A673 (cell line): ENCODE results near the gene RER1. TPM values are rescaled to one million over a fixed set of nuclear protein-coding genes. Genes with fewer than 3 reads are reported as not detected.

ENCODE experiments used
- BruUV-seq: library from RNA; stranded (reverse); fragments of 400-500 nt; replicated peaks from 2 replicates; lab custom pipeline; 2021; lab: Mats Ljungman, UMichigan
- CTCF ChIA-PET: fragments of 300-600 bp; sonication (Branson Sonifier 250); formaldehyde crosslinking; loops from one replicate; lab custom pipeline; 2022; ENCODE audit warnings: antibody characterized with exemption; lab: Charles Lee
- POLR2A ChIA-PET: fragments of 300-600 bp; sonication (Branson Sonifier 250); formaldehyde crosslinking; loops from one replicate; lab custom pipeline; 2022; ENCODE audit warnings: antibody characterized with exemption; ENCODE audit not compliant: low non-redundant PET; lab: Charles Lee
- DNase-seq: peaks from one replicate; pipeline ENCODE4 v3.0.0-alpha.2; 2015; ENCODE audit warnings: low spot score
- H3K27ac ChIP-seq: fragments of 200-600 bp; sonication (generic); 2 replicates; pipeline ENCODE4 v1.5.1; 2016; ENCODE audit warnings: mixed run types, low read depth, mild to moderate bottlenecking, mixed read lengths, antibody characterized with exemption, low read length; ENCODE audit not compliant: poor library complexity, severe bottlenecking
- H3K27me3 ChIP-seq: fragments of 200-600 bp; sonication (generic); replicated peaks from 2 replicates; pipeline ENCODE4 v1.6.1; 2017; ENCODE audit warnings: mixed run types, low read depth, mild to moderate bottlenecking, mixed read lengths, antibody characterized with exemption, low read length; ENCODE audit not compliant: insufficient read depth, poor library complexity
- H3K36me3 ChIP-seq: fragments of 200-600 bp; sonication (generic); 2 replicates; pipeline ENCODE4 v1.6.1; 2016; ENCODE audit warnings: mixed run types, mild to moderate bottlenecking, mixed read lengths, antibody characterized with exemption, low read length; ENCODE audit not compliant: insufficient read depth, poor library complexity, severe bottlenecking
- H3K4me1 ChIP-seq: fragments of 200-600 bp; sonication (generic); 2 replicates; pipeline ENCODE4 v1.6.1; 2017; ENCODE audit warnings: mixed run types, mild to moderate bottlenecking, mixed read lengths, antibody characterized with exemption, low read length; ENCODE audit not compliant: insufficient read depth, poor library complexity, severe bottlenecking
- H3K4me3 ChIP-seq: fragments of 200-600 bp; sonication (generic); 2 replicates; pipeline ENCODE4 v1.5.1; 2016; ENCODE audit warnings: low read depth, mixed run types, mild to moderate bottlenecking, mixed read lengths, low read length; ENCODE audit not compliant: poor library complexity, severe bottlenecking
- H3K9me3 ChIP-seq: fragments of 200-600 bp; sonication (generic); 2 replicates; pipeline ENCODE4 v1.6.1; 2016; ENCODE audit warnings: mixed run types, low read depth, mild to moderate bottlenecking, mixed read lengths, antibody characterized with exemption, low read length; ENCODE audit not compliant: poor library complexity, severe bottlenecking
- EZH2 ChIP-seq: fragments of 200-600 bp; sonication (generic); IDR thresholded peaks from 2 replicates; pipeline ENCODE4 v1.6.1; 2017; ENCODE audit warnings: borderline replicate concordance, low read depth, mild to moderate bottlenecking, mixed read lengths, antibody characterized with exemption, low read length; ENCODE audit not compliant: poor library complexity, severe bottlenecking
- intact Hi-C: fragments of 100-400 bp; cut with micrococcal nuclease; formaldehyde crosslinking; loops from one replicate; pipeline ENCODE4 v1.10.0; 2022; ENCODE audit not compliant: unreplicated experiment
- total RNA-seq: library from RNA; stranded (reverse); gene quantifications from 2 replicates; pipeline ENCODE4 v1.2.3, GENCODE V29; 2021
- TF ChIP-seq, protein P1 (sequence below): fragments of 300-800, 200-600 bp; sonication (generic); conservative IDR thresholded peaks from 2 replicates; pipeline ENCODE4 v1.5.1; 2017; ENCODE audit warnings: low read depth, mild to moderate bottlenecking, antibody characterized with exemption, low read length, moderate library complexity, mixed read lengths

Gene RER1
- total RNA-seq, 1 experiment from 2014 or later = 154 TPM

DNA sequence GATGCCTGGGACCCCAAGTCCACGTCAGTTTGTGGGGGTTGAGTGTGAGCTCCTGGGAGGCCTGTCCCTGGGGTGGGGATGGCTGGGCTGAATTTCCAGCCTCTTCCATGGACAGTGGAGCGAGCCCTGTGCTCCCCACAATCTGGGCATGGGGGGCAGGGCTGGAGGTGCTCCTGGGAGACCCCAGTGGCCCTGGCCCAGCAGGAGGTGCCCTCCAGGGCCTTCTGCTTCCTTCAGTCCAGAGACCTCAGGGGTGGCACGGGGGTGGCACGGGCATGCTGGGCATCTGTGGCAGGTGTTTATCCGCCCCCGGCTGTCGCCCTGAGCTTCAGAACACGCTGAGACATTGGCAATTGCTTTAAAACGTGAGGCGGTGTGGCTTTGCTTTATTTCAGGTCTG lies 41.1 kb upstream of the RER1 start:
- CTCF ChIA-PET = no interaction called here
- H3K36me3 ChIP-seq = no peaks in the 10 kb centered on the region
- no peaks in the 10 kb centered on the region for H3K9me3 ChIP-seq
- no peaks in the 10 kb centered on the region for H3K27me3 ChIP-seq
- no peaks in the 10 kb centered on the region for H3K4me1 ChIP-seq
- POLR2A ChIA-PET = no interaction called here
- DNase-seq = no peak
- TF ChIP-seq EZH2 = no peak
- TF ChIP-seq, protein P1, sequence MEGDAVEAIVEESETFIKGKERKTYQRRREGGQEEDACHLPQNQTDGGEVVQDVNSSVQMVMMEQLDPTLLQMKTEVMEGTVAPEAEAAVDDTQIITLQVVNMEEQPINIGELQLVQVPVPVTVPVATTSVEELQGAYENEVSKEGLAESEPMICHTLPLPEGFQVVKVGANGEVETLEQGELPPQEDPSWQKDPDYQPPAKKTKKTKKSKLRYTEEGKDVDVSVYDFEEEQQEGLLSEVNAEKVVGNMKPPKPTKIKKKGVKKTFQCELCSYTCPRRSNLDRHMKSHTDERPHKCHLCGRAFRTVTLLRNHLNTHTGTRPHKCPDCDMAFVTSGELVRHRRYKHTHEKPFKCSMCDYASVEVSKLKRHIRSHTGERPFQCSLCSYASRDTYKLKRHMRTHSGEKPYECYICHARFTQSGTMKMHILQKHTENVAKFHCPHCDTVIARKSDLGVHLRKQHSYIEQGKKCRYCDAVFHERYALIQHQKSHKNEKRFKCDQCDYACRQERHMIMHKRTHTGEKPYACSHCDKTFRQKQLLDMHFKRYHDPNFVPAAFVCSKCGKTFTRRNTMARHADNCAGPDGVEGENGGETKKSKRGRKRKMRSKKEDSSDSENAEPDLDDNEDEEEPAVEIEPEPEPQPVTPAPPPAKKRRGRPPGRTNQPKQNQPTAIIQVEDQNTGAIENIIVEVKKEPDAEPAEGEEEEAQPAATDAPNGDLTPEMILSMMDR = no peak
- no TSS peak for BruUV-seq
- no peak overlapping the region for H3K27ac ChIP-seq
- no peak overlapping the region for H3K4me3 ChIP-seq
- intact Hi-C loops = no loop called here

DNA sequence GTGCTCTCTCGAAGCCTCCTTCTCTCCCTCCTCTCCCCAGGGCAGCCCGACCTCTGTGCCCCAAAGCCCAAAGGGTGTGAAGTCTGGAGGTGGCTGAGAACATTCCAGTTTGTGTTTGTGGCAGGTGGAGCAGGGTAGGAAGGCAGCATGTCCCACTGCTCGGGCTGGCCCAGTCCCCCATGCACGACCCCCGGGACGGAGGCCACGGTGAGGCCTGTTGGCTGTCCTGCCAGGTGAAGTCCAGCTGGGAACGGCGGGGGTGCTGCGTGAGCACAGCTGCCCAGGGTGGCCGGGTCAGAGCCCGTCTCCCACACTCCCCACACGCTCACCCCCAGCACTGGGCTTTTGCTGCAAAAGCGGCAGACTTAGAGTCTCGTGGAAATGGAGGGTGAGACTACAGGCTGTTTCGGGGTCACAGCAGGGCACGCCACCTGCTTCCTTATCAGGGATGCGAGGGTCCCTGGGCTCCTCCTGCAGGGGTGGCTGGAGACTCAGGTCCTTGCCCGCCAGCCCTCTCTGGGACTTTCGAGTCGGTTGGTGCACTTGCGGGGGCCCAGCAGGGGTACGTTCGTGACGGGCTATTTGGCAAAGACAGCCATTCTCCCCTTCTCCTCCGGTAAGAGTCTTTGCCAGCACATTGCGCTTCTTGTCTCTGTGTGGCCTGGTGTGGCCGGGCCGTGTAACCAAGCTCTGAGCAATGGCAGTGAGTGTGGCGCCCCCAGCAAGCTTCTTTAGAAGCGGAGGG lies 40.6 kb upstream of the RER1 start:
- intact Hi-C loops = no loop called here
- BruUV-seq = no TSS peak
- TF ChIP-seq, protein P1 = no peak
- no peak for TF ChIP-seq EZH2
- H3K36me3 ChIP-seq = no peaks in the 10 kb centered on the region
- ChIA-PET CTCF (no interaction called here), POLR2A (no interaction called here)
- no peak for DNase-seq
- H3K4me3 ChIP-seq = no peak overlapping the region
- H3K27me3 ChIP-seq = no peaks in the 10 kb centered on the region
- no peaks in the 10 kb centered on the region for H3K4me1 ChIP-seq
- H3K27ac ChIP-seq = no peak overlapping the region
- no peaks in the 10 kb centered on the region for H3K9me3 ChIP-seq

DNA sequence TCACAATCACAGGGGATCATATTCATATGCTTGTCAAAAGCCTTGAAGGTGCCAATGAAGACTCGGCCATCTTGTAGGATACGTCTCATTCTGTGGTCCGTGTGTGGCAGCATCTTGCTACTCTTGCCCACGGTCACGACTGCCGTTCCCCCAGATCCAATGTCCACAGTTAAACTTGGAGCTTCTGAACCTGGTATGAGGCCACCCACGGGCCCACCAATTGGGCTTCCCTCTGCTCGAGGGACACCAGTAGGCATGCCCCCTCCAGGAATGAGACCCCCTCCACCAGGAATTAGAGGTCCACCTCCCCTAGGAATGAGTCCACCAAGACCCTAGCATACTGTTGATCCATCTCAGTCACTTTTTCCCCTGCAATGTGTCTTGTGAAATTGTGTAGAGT lies 39.9 kb upstream of the RER1 start:
- no peak overlapping the region for H3K4me3 ChIP-seq
- no TSS peak for BruUV-seq
- no peaks in the 10 kb centered on the region for H3K27me3 ChIP-seq
- H3K4me1 ChIP-seq = no peaks in the 10 kb centered on the region
- ChIA-PET POLR2A (no interaction called here), CTCF (interaction anchor here (0.7 kb wide), 1 partner anchor 30 kb away, joined by 3 read pairs; no protein-coding TSS in a partner anchor)
- no peak for TF ChIP-seq EZH2
- TF ChIP-seq, protein P1 = no peak
- no peak overlapping the region for H3K27ac ChIP-seq
- no peaks in the 10 kb centered on the region for H3K36me3 ChIP-seq
- H3K9me3 ChIP-seq = no peaks in the 10 kb centered on the region
- intact Hi-C loops = no loop called here
- no peak for DNase-seq
